Transverse colon (tissue), 4 donors: ENCODE results near the gene SUGCT. TPM values are rescaled to one million over a fixed set of nuclear protein-coding genes. Genes with fewer than 3 reads are reported as not detected.

Source experiments
- DNase-seq: peaks from one replicate; pipeline ENCODE4 v3.0.0-alpha.2; 2019
- H3K27ac ChIP-seq, 4 donors: fragments of 200-600 bp; sonication (generic); 2 replicates each; pipeline ENCODE4 v1.5.1; 2016 to 2018; ENCODE audit warnings: inconsistent platforms in 4 of 4
- H3K27me3 ChIP-seq: fragments of 200-600 bp; sonication (generic); 2 replicates; pipeline ENCODE4 v1.5.1; 2017; ENCODE audit warnings: inconsistent platforms
- H3K36me3 ChIP-seq, 4 donors: fragments of 200-600 bp; sonication (generic); 2 replicates each; pipeline ENCODE4 v1.5.1; 2017 to 2019; ENCODE audit warnings: inconsistent platforms in 4 of 4
- H3K4me1 ChIP-seq, 4 donors: fragments of 200-600 bp; sonication (generic); 2 replicates each; pipeline ENCODE4 v1.5.1; 2017 to 2020; ENCODE audit warnings: inconsistent platforms in 4 of 4
- H3K4me3 ChIP-seq, 4 donors: fragments of 200-600 bp; sonication (generic); 1 replicate in 1 of 4; 2 replicates in 3 of 4; pipeline versions ENCODE4 v1.5.1 to v1.6.1; 2017 to 2019; ENCODE audit warnings: inconsistent platforms in 4 of 4
- H3K9me3 ChIP-seq, 2 donors: fragments of 200-600 bp; sonication (generic); 2 replicates each; pipeline ENCODE4 v1.5.1; 2017 to 2019; ENCODE audit warnings: inconsistent platforms in 2 of 2
- EP300 ChIP-seq: sonication (generic); formaldehyde crosslinking; IDR thresholded peaks from one replicate; pipeline ENCODE4 v1.6.1; 2017; ENCODE audit warnings: antibody characterized with exemption, low read depth
- POLR2A ChIP-seq: fragments of 450-650 bp; IDR thresholded peaks from one replicate; pipeline ENCODE4 v1.6.1; 2016; ENCODE audit warnings: antibody characterized with exemption, mild to moderate bottlenecking, moderate library complexity
- POLR2AphosphoS5 ChIP-seq, 3 donors: sonication (generic); formaldehyde crosslinking; IDR thresholded peaks; one replicate each; pipeline ENCODE4 v1.6.1; 2016; ENCODE audit warnings: antibody characterized with exemption in 3 of 3
- WGBS, 2 donors: methylation state at CpG; one replicate each; pipeline ENCODE4 v1.1.5; 2018; ENCODE audit warnings: low coverage in 1 of 2; 5-methylcytosine and 5-hydroxymethylcytosine counted together
- in situ Hi-C, 4 donors: fragments of 200-750 bp; cut with MboI; loops; one replicate each; pipeline versions ENCODE4 v1.15.0 to v1.15.1; 2017; ENCODE audit warnings: low sequenced_read_pairs in 3 of 4, low pct_ligation_motif_present in 1 of 4, low pct_unique_long_range_greater_than_20kb in 1 of 4
- intact Hi-C: fragments of 100-400 bp; cut with DNase I; formaldehyde crosslinking; loops from one replicate; pipeline ENCODE4 v1.15.1; 2023; ENCODE audit warnings: low total_unique reads
- total RNA-seq, 4 donors: library from RNA; depleted of rRNA; stranded (reverse); fragments of >200 nt; gene quantifications; one replicate each; pipeline ENCODE4 v1.1.0, GENCODE V29; 2016
- TF ChIP-seq, protein P1 (sequence below), 5 experiments: fragments of 200-600 bp in 3 of 5; fragments of 450-650 bp in 2 of 5; sonication (generic) in 3 of 5; IDR thresholded peaks; 1 replicate in 2 of 5; 2 replicates in 3 of 5; pipeline ENCODE4 v1.5.1; 2016 to 2017; ENCODE audit warnings: antibody characterized with exemption in 5 of 5, inconsistent platforms in 3 of 5, mild to moderate bottlenecking in 2 of 5, moderate library complexity in 1 of 5

Gene SUGCT
- total RNA-seq, 4 donors from 2014 or later, result 2.6 to 44.5 (median 15.9) TPM

DNA sequence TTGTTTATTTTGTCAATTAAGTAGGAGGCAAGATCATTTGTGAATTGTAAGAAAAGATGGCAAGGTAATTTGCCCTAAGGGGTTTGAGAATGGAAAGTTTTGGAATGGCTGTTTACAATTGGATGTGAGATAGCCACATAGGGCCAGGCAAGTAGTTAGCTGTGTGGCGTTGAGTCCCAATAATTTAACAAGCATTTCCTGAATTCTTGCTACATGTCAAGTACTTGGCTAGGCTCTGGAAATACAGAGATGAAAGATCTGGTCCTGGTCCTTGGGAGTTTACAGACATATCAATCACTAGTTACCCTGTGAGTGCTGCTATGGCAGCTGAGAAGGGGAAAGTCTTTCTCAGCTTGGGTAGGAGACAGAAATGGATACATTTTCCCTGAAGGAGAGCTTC, 401.6 kb downstream of the SUGCT start:
- H3K27ac ChIP-seq, result no peak overlapping the region
- H3K36me3 ChIP-seq, result no peaks in the 10 kb centered on the region
- H3K27me3 ChIP-seq, result no peaks in the 10 kb centered on the region
- H3K4me1 ChIP-seq, result no peaks in the 10 kb centered on the region
- H3K9me3 ChIP-seq, result no peaks in the 10 kb centered on the region
- in situ Hi-C loops, result no loop called here
- TF ChIP-seq, protein P1, sequence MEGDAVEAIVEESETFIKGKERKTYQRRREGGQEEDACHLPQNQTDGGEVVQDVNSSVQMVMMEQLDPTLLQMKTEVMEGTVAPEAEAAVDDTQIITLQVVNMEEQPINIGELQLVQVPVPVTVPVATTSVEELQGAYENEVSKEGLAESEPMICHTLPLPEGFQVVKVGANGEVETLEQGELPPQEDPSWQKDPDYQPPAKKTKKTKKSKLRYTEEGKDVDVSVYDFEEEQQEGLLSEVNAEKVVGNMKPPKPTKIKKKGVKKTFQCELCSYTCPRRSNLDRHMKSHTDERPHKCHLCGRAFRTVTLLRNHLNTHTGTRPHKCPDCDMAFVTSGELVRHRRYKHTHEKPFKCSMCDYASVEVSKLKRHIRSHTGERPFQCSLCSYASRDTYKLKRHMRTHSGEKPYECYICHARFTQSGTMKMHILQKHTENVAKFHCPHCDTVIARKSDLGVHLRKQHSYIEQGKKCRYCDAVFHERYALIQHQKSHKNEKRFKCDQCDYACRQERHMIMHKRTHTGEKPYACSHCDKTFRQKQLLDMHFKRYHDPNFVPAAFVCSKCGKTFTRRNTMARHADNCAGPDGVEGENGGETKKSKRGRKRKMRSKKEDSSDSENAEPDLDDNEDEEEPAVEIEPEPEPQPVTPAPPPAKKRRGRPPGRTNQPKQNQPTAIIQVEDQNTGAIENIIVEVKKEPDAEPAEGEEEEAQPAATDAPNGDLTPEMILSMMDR (IDR thresholded peaks at IDR 0.05), result no peak
- TF ChIP-seq POLR2A (no peak), EP300 (no peak), POLR2AphosphoS5 (IDR thresholded peaks at IDR 0.05) (no peak)
- no peak overlapping the region for H3K4me3 ChIP-seq
- DNase-seq, result no peak
- 52 to 67% methylated on average over 1 of the region's 1 CpG for WGBS, 2 donors
- intact Hi-C loops, result no loop called here

DNA sequence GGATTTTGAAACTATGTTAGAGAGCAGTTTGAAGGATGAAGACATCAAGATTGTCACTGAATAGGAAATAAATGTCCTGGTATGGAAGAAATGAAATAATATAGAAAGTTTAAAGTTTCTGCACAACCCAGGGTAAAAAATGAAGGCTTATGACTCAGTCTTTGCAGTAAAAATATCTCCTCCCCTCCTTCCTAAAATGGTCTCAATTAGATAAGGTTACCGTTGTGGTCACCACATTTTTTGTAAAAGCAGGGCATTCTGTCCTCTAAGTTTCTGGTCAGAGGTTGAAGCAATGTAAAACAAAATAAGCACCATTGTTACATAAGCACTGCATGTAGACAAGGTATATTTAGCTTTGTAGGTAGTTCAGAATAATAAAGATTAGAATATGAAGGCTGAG, 403.5 kb downstream of the SUGCT start:
- no peaks in the 10 kb centered on the region for H3K4me1 ChIP-seq
- no peak overlapping the region for H3K27ac ChIP-seq
- H3K9me3 ChIP-seq, result no peaks in the 10 kb centered on the region
- no peak for DNase-seq
- TF ChIP-seq, protein P1 (IDR thresholded peaks at IDR 0.05), result no peak
- TF ChIP-seq POLR2AphosphoS5 (IDR thresholded peaks at IDR 0.05) (no peak), EP300 (no peak), POLR2A (no peak)
- H3K27me3 ChIP-seq, result no peaks in the 10 kb centered on the region
- H3K4me3 ChIP-seq, result no peak overlapping the region
- H3K36me3 ChIP-seq, result no peaks in the 10 kb centered on the region
- WGBS, 2 donors, result 85 to 100% methylated on average over 1 of the region's 1 CpG
- intact Hi-C loops, result no loop called here
- in situ Hi-C loops, result no loop called here

DNA sequence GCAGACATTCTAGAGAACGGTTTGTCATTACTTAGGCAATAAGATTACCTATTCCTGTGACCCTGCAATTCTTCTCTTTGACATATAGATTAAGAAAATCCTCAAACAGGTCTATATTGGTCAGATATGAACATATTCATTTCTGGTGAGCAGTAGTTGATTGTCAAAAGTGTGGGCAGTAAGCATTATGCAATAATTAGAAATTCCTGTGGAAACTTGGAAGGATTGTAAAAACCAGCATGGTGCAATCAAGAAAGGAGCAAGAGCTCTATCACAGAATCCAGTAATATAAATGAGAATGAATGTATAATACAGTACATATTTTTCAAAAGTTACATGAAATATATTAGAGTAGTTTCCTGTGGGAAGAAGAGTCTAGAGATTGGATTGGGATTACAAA, 406.5 kb downstream of the SUGCT start:
- H3K9me3 ChIP-seq, result no peaks in the 10 kb centered on the region
- H3K27ac ChIP-seq, result no peak overlapping the region
- in situ Hi-C loops, result no loop called here
- H3K4me1 ChIP-seq, result peaks cover 0 to 10% (median 5%) of the 10 kb centered on the region in 4 donors
- H3K36me3 ChIP-seq, result no peaks in the 10 kb centered on the region
- no peaks in the 10 kb centered on the region for H3K27me3 ChIP-seq
- intact Hi-C loops, result no loop called here
- H3K4me3 ChIP-seq, result no peak overlapping the region
- no peak for DNase-seq
- WGBS, 2 donors, result 91 to 96% methylated on average over 1 of the region's 1 CpG
- TF ChIP-seq, protein P1 (IDR thresholded peaks at IDR 0.05), result no peak
- TF ChIP-seq EP300 (no peak), POLR2AphosphoS5 (IDR thresholded peaks at IDR 0.05) (no peak), POLR2A (no peak)

DNA sequence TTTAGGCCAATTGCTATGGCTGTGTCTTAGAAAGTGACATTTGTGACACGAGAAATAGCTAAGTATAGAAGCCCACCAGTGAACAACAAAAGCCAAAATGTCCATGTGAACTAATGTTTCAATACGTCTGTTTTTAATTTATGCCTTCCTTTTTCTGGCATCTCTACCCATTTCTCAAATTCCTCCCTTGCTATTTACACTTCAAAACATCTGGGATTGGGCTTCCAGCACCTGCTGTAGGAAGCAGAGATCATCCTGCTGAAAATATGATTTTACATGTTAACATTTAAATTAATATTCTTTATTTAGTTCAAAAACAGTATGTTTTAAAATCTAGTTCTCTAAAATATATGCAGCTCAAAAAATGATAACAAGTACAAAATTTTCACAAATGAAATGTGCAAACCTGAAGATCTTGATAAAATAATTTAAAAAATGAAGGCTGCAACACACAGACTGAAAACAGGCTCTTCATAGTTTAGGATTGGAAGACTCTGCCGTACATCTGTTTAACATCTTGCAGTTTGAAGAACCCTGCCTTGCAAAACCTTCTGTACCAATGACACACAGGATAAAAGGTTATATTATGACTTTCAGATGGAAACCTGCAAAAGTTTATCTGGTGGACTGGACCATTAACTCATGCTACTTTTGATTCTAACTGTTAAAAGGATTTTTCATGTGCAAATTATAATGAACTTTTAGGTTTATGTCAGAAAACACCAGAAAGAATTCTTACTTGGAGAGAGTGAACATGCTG, 408.4 kb downstream of the SUGCT start:
- no peaks in the 10 kb centered on the region for H3K36me3 ChIP-seq
- TF ChIP-seq EP300 (no peak), POLR2AphosphoS5 (IDR thresholded peaks at IDR 0.05) (no peak), POLR2A (no peak)
- TF ChIP-seq, protein P1 (IDR thresholded peaks at IDR 0.05), result no peak
- no peak for DNase-seq
- H3K4me3 ChIP-seq, result no peak overlapping the region
- intact Hi-C loops, result no loop called here
- H3K4me1 ChIP-seq, result peaks cover 0 to 10% (median 5%) of the 10 kb centered on the region in 4 donors
- no peaks in the 10 kb centered on the region for H3K9me3 ChIP-seq
- in situ Hi-C loops, result no loop called here
- H3K27ac ChIP-seq, result no peak overlapping the region
- WGBS, 2 donors, result 67 to 83% methylated on average over 3 of the region's 3 CpGs
- H3K27me3 ChIP-seq, result no peaks in the 10 kb centered on the region
